Body of pancreas (tissue), 4 donors: Measurements from ENCODE around the gene SLC25A51. TPM values are rescaled to one million over a fixed set of nuclear protein-coding genes. Genes with fewer than 3 reads are reported as not detected.

Experiments used
- ATAC-seq: fragments of 150-250 bp; one replicate; pipeline ENCODE4 v1.9.1; 2016
- DNase-seq, 4 donors: peaks; one replicate each; pipeline ENCODE4 v3.0.0-alpha.2; 2019
- H3K27ac ChIP-seq, 4 donors: fragments of 200-600 bp; sonication (generic); 1 replicate in 3 of 4; 2 replicates in 1 of 4; pipeline versions ENCODE4 v1.5.1 to v1.6.1; 2016 to 2019; ENCODE audit warnings: mild to moderate bottlenecking in 1 of 4, mixed read lengths in 1 of 4, moderate library complexity in 1 of 4
- H3K27me3 ChIP-seq, 2 donors: fragments of 200-600 bp; sonication (generic); one replicate each; pipeline ENCODE4 v1.6.0; 2016; ENCODE audit warnings: mild to moderate bottlenecking in 1 of 2
- H3K36me3 ChIP-seq, 2 donors: fragments of 200-600 bp; sonication (generic); replicated peaks in 1 of 2; 2 replicates each; pipeline ENCODE4 v1.5.1; 2016; ENCODE audit warnings: low read depth in 2 of 2; ENCODE audit not compliant: insufficient read depth in 1 of 2
- H3K4me1 ChIP-seq: fragments of 200-600 bp; sonication (generic); one replicate; pipeline ENCODE4 v1.6.0; 2016
- H3K4me3 ChIP-seq, 2 donors: fragments of 200-600 bp; sonication (generic); 1 replicate in 1 of 2; 2 replicates in 1 of 2; pipeline ENCODE4 v1.5.1; 2016 to 2019
- H3K9me3 ChIP-seq, 3 donors: fragments of 200-600 bp; sonication (generic); 1 replicate in 2 of 3; 2 replicates in 1 of 3; pipeline ENCODE4 v1.5.1; 2016
- POLR2A ChIP-seq, 3 donors: fragments of 450-650 bp; IDR thresholded peaks; one replicate each; pipeline ENCODE4 v1.6.1; 2016; ENCODE audit warnings: antibody characterized with exemption in 3 of 3, mild to moderate bottlenecking in 2 of 3
- WGBS, 2 donors: methylation state at CpG; one replicate each; pipeline ENCODE4 v1.1.5; 2017; 5-methylcytosine and 5-hydroxymethylcytosine counted together
- intact Hi-C: fragments of 100-400 bp; cut with DNase I; formaldehyde crosslinking; loops from one replicate; pipeline ENCODE4 v1.15.1; 2023
- total RNA-seq, 2 donors: library from RNA; depleted of rRNA; stranded (reverse); fragments of >200 nt; gene quantifications; one replicate each; pipeline ENCODE4 v1.1.0, GENCODE V29; 2016
- TF ChIP-seq, protein P1 (sequence below), 7 experiments: fragments of 450-650 bp in 4 of 7; fragments of 200-600 bp in 3 of 7; sonication (generic) in 3 of 7; IDR thresholded peaks; one replicate each; pipeline ENCODE4 v1.5.1; 2016 to 2019; ENCODE audit warnings: antibody characterized with exemption in 7 of 7

SLC25A51 gene
- total RNA-seq, 2 donors from 2014 or later, result 17.1 to 18.1 TPM

DNA sequence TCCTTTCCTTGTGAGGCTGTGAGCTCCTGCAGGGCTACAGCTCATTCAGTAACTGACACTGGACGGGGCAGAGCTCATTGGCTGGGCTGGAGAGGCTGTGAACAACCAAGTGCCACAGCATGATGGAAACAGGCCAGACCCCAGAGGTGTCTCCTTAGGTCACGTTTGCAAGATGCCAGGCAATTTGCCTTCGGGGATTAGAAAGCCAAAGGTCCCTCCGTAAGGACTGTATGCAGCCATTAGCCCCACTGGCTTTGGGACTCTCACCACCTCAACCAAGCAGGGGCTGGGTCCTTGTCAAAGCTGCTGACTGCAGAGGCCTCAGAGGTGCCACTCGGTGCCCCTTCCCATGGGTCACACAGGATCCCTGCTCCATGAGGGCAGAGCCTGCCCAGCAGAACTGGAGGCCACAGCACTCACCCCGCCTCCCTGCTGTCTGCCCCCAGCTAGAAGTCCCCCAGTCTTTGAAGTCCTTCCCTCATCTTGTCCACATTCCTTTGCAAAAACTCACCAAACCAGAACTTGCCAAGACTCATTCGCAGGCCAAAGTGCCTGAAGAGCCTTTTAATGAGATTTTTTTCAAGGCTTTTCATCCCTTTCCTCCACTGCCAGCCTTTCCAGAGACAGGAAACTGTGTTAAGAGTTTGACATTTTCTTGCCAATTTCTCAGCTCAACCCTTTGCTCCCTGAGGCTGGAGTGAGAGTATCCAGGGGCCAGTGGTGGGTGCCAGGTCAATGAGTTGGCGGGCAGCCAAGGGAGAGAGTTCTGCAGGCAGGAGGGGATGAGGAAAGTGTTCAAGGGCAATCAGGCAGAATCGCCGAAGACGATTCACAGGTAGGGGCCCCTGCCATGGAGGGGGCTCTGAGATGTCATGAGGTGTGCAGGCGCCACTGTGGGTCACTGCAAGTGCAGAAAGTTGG, 39.7 kb upstream of the SLC25A51 start:
- DNase-seq, result peak in 2 of 4 donors; percentile 40 to 42
- intact Hi-C loops, result no loop called here
- 51 to 57% methylated on average over 11 to 12 of the region's 12 CpGs for WGBS, 2 donors

DNA sequence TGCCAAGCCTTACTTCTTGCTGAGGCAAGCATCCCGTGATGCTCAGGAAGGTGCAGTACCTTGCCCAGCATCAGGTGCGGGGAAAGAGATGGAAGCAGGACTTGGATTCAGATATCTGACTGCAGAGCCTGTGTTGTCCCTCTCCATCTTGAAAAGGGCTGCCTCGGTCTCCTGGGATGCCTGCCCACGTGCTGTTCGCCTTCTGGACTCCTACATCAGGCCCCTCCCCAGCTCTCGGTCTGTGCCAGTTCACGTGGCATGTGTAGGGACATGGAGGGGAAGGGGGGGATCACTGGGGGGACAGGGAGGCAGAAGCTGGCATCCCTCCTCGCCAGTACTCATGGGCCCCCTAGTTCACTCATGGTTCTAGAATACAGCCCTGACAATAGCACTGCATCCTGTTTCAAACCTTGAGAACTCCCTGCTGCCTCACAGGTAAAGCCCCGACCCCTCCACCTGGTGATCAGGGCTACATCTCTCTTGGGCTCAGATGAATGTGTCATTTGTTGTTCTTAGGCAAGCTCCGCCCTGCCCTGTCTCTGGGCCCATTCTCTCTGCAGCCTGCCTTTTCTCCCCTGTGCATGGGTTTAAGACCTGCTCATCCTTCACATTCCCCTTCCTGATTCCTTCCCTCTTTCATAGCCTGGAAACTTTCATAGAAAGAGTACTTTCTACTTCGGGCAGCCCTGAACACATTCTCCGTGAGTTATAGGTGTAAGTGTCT, 38.9 kb upstream of the SLC25A51 start:
- Histone ChIP-seq H3K27me3 (no peaks in the 10 kb centered on the region), H3K4me3 (no peak overlapping the region), H3K9me3 (no peaks in the 10 kb centered on the region), H3K36me3 (peaks cover 0 to 11% of the 10 kb centered on the region in 2 donors), H3K4me1 (peaks cover 36% of the 10 kb centered on the region), H3K27ac (peak overlapping the region in 3 of 4 donors; percentile 37 to 52 (median 45))
- no peak for ATAC-seq
- DNase-seq, result no peak
- WGBS, 2 donors, result 80 to 87% methylated on average over 9 to 12 of the region's 12 CpGs
- TF ChIP-seq, protein P1, sequence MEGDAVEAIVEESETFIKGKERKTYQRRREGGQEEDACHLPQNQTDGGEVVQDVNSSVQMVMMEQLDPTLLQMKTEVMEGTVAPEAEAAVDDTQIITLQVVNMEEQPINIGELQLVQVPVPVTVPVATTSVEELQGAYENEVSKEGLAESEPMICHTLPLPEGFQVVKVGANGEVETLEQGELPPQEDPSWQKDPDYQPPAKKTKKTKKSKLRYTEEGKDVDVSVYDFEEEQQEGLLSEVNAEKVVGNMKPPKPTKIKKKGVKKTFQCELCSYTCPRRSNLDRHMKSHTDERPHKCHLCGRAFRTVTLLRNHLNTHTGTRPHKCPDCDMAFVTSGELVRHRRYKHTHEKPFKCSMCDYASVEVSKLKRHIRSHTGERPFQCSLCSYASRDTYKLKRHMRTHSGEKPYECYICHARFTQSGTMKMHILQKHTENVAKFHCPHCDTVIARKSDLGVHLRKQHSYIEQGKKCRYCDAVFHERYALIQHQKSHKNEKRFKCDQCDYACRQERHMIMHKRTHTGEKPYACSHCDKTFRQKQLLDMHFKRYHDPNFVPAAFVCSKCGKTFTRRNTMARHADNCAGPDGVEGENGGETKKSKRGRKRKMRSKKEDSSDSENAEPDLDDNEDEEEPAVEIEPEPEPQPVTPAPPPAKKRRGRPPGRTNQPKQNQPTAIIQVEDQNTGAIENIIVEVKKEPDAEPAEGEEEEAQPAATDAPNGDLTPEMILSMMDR (IDR thresholded peaks at IDR 0.05), result no peak
- TF ChIP-seq POLR2A (IDR thresholded peaks at IDR 0.05), result no peak
- intact Hi-C loops, result no loop called here

More for the DNA sequence above, 39.7 kb upstream of the SLC25A51 start:
- H3K4me1 ChIP-seq, result peaks cover 35% of the 10 kb centered on the region
- H3K27ac ChIP-seq, result peak overlapping the region in 3 of 4 donors; percentile 37 to 52 (median 45)
- no peaks in the 10 kb centered on the region for H3K9me3 ChIP-seq
- TF ChIP-seq POLR2A (IDR thresholded peaks at IDR 0.05), result no peak
- TF ChIP-seq, protein P1 (IDR thresholded peaks at IDR 0.05), result no peak
- no peaks in the 10 kb centered on the region for H3K27me3 ChIP-seq
- H3K36me3 ChIP-seq, result peaks cover 0 to 10% of the 10 kb centered on the region in 2 donors
- ATAC-seq, result peak; percentile 40
- H3K4me3 ChIP-seq, result no peak overlapping the region

DNA sequence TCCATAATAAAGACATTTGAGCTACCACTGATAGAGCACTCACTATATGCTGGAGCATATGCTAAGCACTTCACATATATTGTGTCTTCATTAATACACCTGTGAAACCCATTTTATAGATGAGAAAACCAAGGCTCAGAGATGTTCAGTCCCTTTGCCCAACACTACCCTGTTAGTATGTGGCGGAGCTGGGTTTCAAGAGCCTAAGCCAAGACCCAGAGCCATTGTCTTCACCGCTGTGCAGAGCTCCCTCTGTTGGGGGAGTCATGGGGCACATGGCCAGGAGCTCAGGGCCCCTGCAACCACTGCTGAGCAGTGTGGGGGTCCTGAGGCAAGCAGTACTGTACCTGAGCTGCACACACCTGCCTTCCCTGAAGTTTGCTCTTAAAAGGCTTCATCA, 37.3 kb upstream of the SLC25A51 start:
- Histone ChIP-seq H3K27me3 (no peaks in the 10 kb centered on the region), H3K36me3 (peaks cover 0 to 11% of the 10 kb centered on the region in 2 donors), H3K4me1 (peaks cover 40% of the 10 kb centered on the region), H3K9me3 (no peaks in the 10 kb centered on the region), H3K27ac (no peak overlapping the region), H3K4me3 (no peak overlapping the region)
- no peak for ATAC-seq
- no peak for DNase-seq
- 83% methylated on average over 1 to 2 of the region's 2 CpGs for WGBS, 2 donors
- no peak for TF ChIP-seq POLR2A (IDR thresholded peaks at IDR 0.05)
- intact Hi-C loops, result no loop called here

DNA sequence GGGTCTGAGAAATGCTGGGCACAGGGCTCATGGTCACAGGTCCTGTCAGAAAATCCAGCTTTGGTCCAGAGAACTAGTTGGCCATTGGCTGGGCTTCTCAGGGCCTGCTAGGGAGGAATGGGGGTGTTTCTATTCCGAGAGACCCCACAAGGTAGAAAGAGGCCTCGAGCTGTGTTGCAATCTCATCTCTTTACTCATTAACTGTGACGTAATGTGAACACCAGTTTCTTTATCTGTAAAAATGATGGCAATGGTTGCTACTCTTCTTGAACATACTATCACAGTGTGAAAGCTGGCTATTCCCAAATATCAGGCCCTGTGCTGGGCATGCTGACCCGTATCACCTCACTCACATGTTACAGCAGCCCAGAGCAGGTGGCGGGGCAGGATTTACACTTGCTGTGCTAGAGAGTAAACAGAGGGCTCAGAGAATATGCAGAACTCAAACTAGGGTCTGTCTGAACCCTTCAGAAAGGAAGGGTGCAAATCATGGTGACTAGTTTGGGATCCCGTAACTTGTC, 35.7 kb upstream of the SLC25A51 start:
- intact Hi-C loops, result no loop called here
- peaks cover 0 to 1% of the 10 kb centered on the region in 2 donors for H3K36me3 ChIP-seq
- H3K27me3 ChIP-seq, result no peaks in the 10 kb centered on the region
- DNase-seq (no peak), ATAC-seq (no peak)
- peaks cover 31% of the 10 kb centered on the region for H3K4me1 ChIP-seq
- H3K27ac ChIP-seq, result peak overlapping the region in 1 of 4 donors; percentile 36
- H3K9me3 ChIP-seq, result no peaks in the 10 kb centered on the region
- H3K4me3 ChIP-seq, result no peak overlapping the region
- 72 to 73% methylated on average over 6 of the region's 6 CpGs for WGBS, 2 donors
- TF ChIP-seq, protein P1 (IDR thresholded peaks at IDR 0.05), result no peak
- TF ChIP-seq POLR2A (IDR thresholded peaks at IDR 0.05), result no peak
